GM12878 (cell line): ENCODE data around the gene NCR3LG1. TPM values are rescaled to one million over a fixed set of nuclear protein-coding genes. Genes with fewer than 3 reads are reported as not detected.

Source experiments
- ATAC-seq: fragments of 200-7000 bp; cut with Tn5 transposase; 3 replicates; pipeline ENCODE4 v1.9.1; 2020; ENCODE audit warnings: mild to moderate bottlenecking, moderate library complexity
- BruUV-seq: library from RNA; stranded (reverse); fragments of 400-500 nt; replicated peaks from 2 replicates; lab custom pipeline; 2021; lab: Mats Ljungman, UMichigan
- CTCF ChIA-PET: fragments of 300-600 bp; sonication (Branson Sonifier 250); formaldehyde crosslinking; extraction: SDS; loops from one replicate; lab custom pipeline; 2021; ENCODE audit warnings: inconsistent platforms; lab: Yijun Ruan, JAX
- POLR2A ChIA-PET: fragments of 350-600 bp; formaldehyde crosslinking; extraction: SDS; loops from one replicate; lab custom pipeline; 2021; ENCODE audit warnings: inconsistent platforms; lab: Charles Lee
- RAD21 ChIA-PET: fragments of 300-600 bp; sonication (Branson Sonifier 250); formaldehyde crosslinking; loops from one replicate; lab custom pipeline; 2023; ENCODE audit warnings: antibody characterized with exemption; ENCODE audit not compliant: unreplicated experiment; lab: Charles Lee
- SMC1A ChIA-PET: fragments of 300-600 bp; sonication (Branson Sonifier 250); formaldehyde crosslinking; loops from one replicate; lab custom pipeline; 2023; ENCODE audit not compliant: unreplicated experiment, uncharacterized antibody; lab: Charles Lee
- DNase-seq: peaks from one replicate; pipeline ENCODE4 v3.0.0-alpha.2; 2011; ENCODE audit warnings: low read depth, low spot score
- FAIRE-seq: peaks from 3 replicates; lab custom pipeline; 2011; peaks lifted over from hg19 to GRCh38; lab: Jason Lieb, UNC
- H2AFZ ChIP-seq: 2 replicates; pipeline ENCODE4 v1.6.0; 2011; ENCODE audit warnings: low read depth, low read length, control low read depth; ENCODE audit not compliant: control insufficient read depth
- H3K27ac ChIP-seq: 2 replicates; pipeline ENCODE4 v1.5.1; 2011; ENCODE audit warnings: control low read depth; ENCODE audit not compliant: control insufficient read depth, insufficient read depth
- H3K27me3 ChIP-seq, 2 experiments: replicated peaks in 1 of 2; 2 replicates each; pipeline versions ENCODE4 v1.6.0 to v1.6.1; 2011; ENCODE audit warnings: low read length in 1 of 2; ENCODE audit not compliant: control insufficient read depth in 2 of 2, insufficient read depth in 2 of 2
- H3K36me3 ChIP-seq, 2 experiments: 2 replicates each; pipeline ENCODE4 v1.5.1; 2011; ENCODE audit warnings: low read length in 1 of 2; ENCODE audit not compliant: control insufficient read depth in 2 of 2, insufficient read depth in 2 of 2
- H3K4me1 ChIP-seq: 2 replicates; pipeline ENCODE4 v1.6.1; 2011; ENCODE audit warnings: mild to moderate bottlenecking, low read length, moderate library complexity, mixed read lengths; ENCODE audit not compliant: control insufficient read depth, insufficient read depth
- H3K4me2 ChIP-seq: 2 replicates; pipeline ENCODE4 v1.6.0; 2011; ENCODE audit warnings: control low read depth; ENCODE audit not compliant: control insufficient read depth, insufficient read depth
- H3K4me3 ChIP-seq: fragments of 200-600 bp; sonication (generic); 2 replicates; pipeline ENCODE4 v1.5.1; 2016
- H3K79me2 ChIP-seq: 2 replicates; pipeline ENCODE4 v1.6.0; 2011; ENCODE audit warnings: low read length; ENCODE audit not compliant: control insufficient read depth, insufficient read depth
- H3K9ac ChIP-seq: 2 replicates; pipeline ENCODE4 v1.8.0; 2011; ENCODE audit warnings: low read length, control low read depth, mixed read lengths; ENCODE audit not compliant: control insufficient read depth, insufficient read depth
- H3K9me3 ChIP-seq: replicated peaks from 3 replicates; pipeline ENCODE4 v1.5.1; 2011; ENCODE audit warnings: mild to moderate bottlenecking, low read length; ENCODE audit not compliant: control insufficient read depth, insufficient read depth
- H4K20me1 ChIP-seq: 2 replicates; pipeline ENCODE4 v1.6.0; 2011; ENCODE audit not compliant: control insufficient read depth, insufficient read depth
- ASH2L ChIP-seq: fragments of 300-600, 200-600 bp; sonication (generic); IDR thresholded peaks from 2 replicates; pipeline ENCODE4 v1.6.1; 2017; ENCODE audit warnings: low read depth, mild to moderate bottlenecking, borderline replicate concordance
- GABPA ChIP-seq: IDR thresholded peaks from 2 replicates; pipeline ENCODE4 v1.6.1; 2014; ENCODE audit warnings: antibody characterized with exemption, low read depth, mild to moderate bottlenecking, inconsistent platforms
- JUNB ChIP-seq: IDR thresholded peaks from 2 replicates; pipeline ENCODE4 v1.6.1; 2016; ENCODE audit warnings: antibody characterized with exemption, mild to moderate bottlenecking
- LARP7 ChIP-seq: fragments of 450-650 bp; IDR thresholded peaks from 2 replicates; pipeline ENCODE4 v1.6.1; 2017; ENCODE audit warnings: mild to moderate bottlenecking
- RAD21 ChIP-seq: IDR thresholded peaks from 2 replicates; pipeline ENCODE4 v1.6.1; 2011; ENCODE audit warnings: mild to moderate bottlenecking, low read depth, low read length, moderate library complexity; ENCODE audit not compliant: insufficient read depth
- SIX5 ChIP-seq: IDR thresholded peaks from 2 replicates; pipeline ENCODE4 v1.6.1; 2011; ENCODE audit warnings: mild to moderate bottlenecking, low read depth, low read length, moderate library complexity; ENCODE audit not compliant: severe bottlenecking
- TCF3 ChIP-seq: IDR thresholded peaks from 2 replicates; pipeline ENCODE4 v1.6.1; 2012; ENCODE audit warnings: low read depth, mild to moderate bottlenecking, low read length, borderline replicate concordance; ENCODE audit not compliant: insufficient read depth
- ZNF622 ChIP-seq: fragments of 450-650 bp; IDR thresholded peaks from 2 replicates; pipeline ENCODE4 v1.6.1; 2017; ENCODE audit warnings: mild to moderate bottlenecking, inconsistent platforms
- WGBS: methylation state at CpG from one replicate; pipeline ENCODE4 v1.1.6; 2016; ENCODE audit warnings: low lambda C conversion rate; ENCODE audit not compliant: insufficient replicate concordance, insufficient coverage; ENCODE audit errors: missing lambda C conversion rate; 5-methylcytosine and 5-hydroxymethylcytosine counted together
- in situ Hi-C: fragments of 300-500 bp; cut with MboI; formaldehyde crosslinking; loops from 9 replicates; pipeline ENCODE4 v1.14.3; 2018; ENCODE audit warnings: mixed read lengths
- intact Hi-C: fragments of 100-400 bp; cut with micrococcal nuclease; formaldehyde crosslinking; loops from one replicate; pipeline ENCODE4 v1.14.2; 2022; ENCODE audit not compliant: unreplicated experiment
- polyA plus RNA-seq, 11 experiments: library from polyadenylated mRNA; depleted of rRNA in 4 of 11; unstranded in 6 of 11; stranded (reverse) in 5 of 11; fragments of >200 nt; fragmentation: Nextera tagmentation in 4 of 11; fragmentation: Illumina TruSeq in 1 of 11; extraction: Ambion mirVana in 4 of 11; extraction: Trizol in 1 of 11; gene quantifications; 1 replicate in 1 of 11; 2 replicates in 10 of 11; pipeline versions ENCODE4 v1.2.1 to v1.2.3, GENCODE V29; 2011 to 2016; ENCODE audit warnings: inconsistent platforms in 2 of 11, missing spikeins in 2 of 11, low read depth in 1 of 11
- total RNA-seq, 4 experiments: library from RNA; depleted of rRNA in 3 of 4; stranded (reverse); fragments of >200 nt in 3 of 4; fragmentation: Illumina TruSeq in 1 of 4; extraction: Trizol in 1 of 4; gene quantifications; 2 replicates each; pipeline versions ENCODE4 v1.2.1 to v1.2.3, GENCODE V29; 2013 to 2021
- TF ChIP-seq, protein P1 (sequence below): fragments of 450-650 bp; IDR thresholded peaks from 2 replicates; pipeline ENCODE4 v1.6.1; 2018; ENCODE audit warnings: mild to moderate bottlenecking, low read depth, moderate library complexity; ENCODE audit not compliant: partially characterized antibody

The NCR3LG1 gene
- total and polyA plus RNA-seq, 10 of the 15 experiments (the other 5 are each of a cell fraction or from before 2014, with no cell fraction given): under 0.01 to 0.18 (median 0.11) TPM; not detected in 2

DNA sequence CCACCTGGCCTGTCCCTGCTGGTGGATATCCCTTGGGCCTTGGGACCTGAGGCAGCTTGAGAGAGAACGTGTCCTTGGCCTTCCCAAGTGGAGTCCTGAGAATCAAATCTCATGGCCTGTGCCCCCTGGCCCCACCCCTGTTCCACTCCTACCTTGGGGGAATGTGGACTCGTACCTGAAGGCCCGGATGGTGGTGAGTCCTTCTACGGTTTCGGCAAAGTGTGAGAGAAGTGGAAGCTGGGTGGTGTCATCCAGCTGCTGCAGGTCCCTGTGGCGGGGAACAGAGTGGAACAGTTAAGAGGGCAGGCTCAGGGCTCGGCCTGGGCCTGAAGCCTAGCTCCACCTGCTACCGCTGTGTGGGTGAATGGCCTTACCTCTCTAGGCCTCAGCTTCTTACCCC lies 50.9 kb downstream of the NCR3LG1 start:
- ATAC-seq: no peak
- H3K9me3 ChIP-seq: no peaks in the 10 kb centered on the region
- H3K4me1 ChIP-seq: peaks cover 9% of the 10 kb centered on the region
- intact Hi-C loops: no loop called here
- H3K27ac ChIP-seq: no peak overlapping the region
- no peak overlapping the region for H2AFZ ChIP-seq
- ChIA-PET CTCF (interaction anchor here (2.9 kb wide), 1 partner anchor 18 kb away, joined by 8 read pairs; no protein-coding TSS in a partner anchor), SMC1A (interaction anchor here (1.1 kb wide), 1 partner anchor 110 kb away, joined by 4 read pairs; no protein-coding TSS in a partner anchor), POLR2A (no interaction called here), RAD21 (no interaction called here)
- no peak overlapping the region for H3K9ac ChIP-seq
- H4K20me1 ChIP-seq: no peaks in the 10 kb centered on the region
- no peak overlapping the region for H3K4me2 ChIP-seq
- no peak overlapping the region for H3K4me3 ChIP-seq
- H3K36me3 ChIP-seq: no peaks in the 10 kb centered on the region
- in situ Hi-C loops: no loop called here
- FAIRE-seq: no peak
- no peaks in the 10 kb centered on the region for H3K27me3 ChIP-seq
- no TSS peak for BruUV-seq
- WGBS: 56% methylated on average over 8 of the region's 8 CpGs
- DNase-seq: no peak
- H3K79me2 ChIP-seq: no peaks in the 10 kb centered on the region
- no peak for TF ChIP-seq GABPA
- no peak for TF ChIP-seq ZNF622
- TF ChIP-seq ASH2L: no peak
- TF ChIP-seq, protein P1, sequence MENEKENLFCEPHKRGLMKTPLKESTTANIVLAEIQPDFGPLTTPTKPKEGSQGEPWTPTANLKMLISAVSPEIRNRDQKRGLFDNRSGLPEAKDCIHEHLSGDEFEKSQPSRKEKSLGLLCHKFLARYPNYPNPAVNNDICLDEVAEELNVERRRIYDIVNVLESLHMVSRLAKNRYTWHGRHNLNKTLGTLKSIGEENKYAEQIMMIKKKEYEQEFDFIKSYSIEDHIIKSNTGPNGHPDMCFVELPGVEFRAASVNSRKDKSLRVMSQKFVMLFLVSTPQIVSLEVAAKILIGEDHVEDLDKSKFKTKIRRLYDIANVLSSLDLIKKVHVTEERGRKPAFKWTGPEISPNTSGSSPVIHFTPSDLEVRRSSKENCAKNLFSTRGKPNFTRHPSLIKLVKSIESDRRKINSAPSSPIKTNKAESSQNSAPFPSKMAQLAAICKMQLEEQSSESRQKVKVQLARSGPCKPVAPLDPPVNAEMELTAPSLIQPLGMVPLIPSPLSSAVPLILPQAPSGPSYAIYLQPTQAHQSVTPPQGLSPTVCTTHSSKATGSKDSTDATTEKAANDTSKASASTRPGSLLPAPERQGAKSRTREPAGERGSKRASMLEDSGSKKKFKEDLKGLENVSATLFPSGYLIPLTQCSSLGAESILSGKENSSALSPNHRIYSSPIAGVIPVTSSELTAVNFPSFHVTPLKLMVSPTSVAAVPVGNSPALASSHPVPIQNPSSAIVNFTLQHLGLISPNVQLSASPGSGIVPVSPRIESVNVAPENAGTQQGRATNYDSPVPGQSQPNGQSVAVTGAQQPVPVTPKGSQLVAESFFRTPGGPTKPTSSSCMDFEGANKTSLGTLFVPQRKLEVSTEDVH: no peak
- TF ChIP-seq SIX5: no peak
- TF ChIP-seq JUNB: no peak
- no peak for TF ChIP-seq TCF3
- no peak for TF ChIP-seq RAD21
- TF ChIP-seq LARP7: no peak
